Hippocampal formation (tissue), 2 donors: Measurements from ENCODE around the gene AATK.
"Not testable (repeated sequence)": the region's sequence is repeated elsewhere in the genome, so short reads cannot be mapped to it uniquely, and the experiment has no call there.

Source experiments
- DNase-seq, 2 donors: peaks; one replicate each; lab custom pipeline; 2025; lab: John Stamatoyannopoulos, UW

Gene AATK

GRCh38 chr17:81093619-81094508 lies 72.2 kb downstream of the AATK start:
- DNase-seq = no peak

GRCh38 chr17:81092518-81093095 lies 73.4 kb downstream of the AATK start:
- DNase-seq = no peak

- DNase-seq = no peak
These were observed 74.1 kb downstream of the AATK start for GRCh38 chr17:81091774-81092517.

- DNase-seq = no peak
These were observed 74.9 kb downstream of the AATK start for GRCh38 chr17:81091154-81091553.

- DNase-seq = no peak
These were observed 75.5 kb downstream of the AATK start for GRCh38 chr17:81090361-81091136.

GRCh38 chr17:81086789-81087551 lies 79.1 kb downstream of the AATK start:
- no peak for DNase-seq

GRCh38 chr17:81085420-81085911 lies 80.6 kb downstream of the AATK start:
- DNase-seq = no peak

GRCh38 chr17:81084680-81085419 lies 81.2 kb downstream of the AATK start:
- DNase-seq = peak; percentile 22 to 23

- no peak for DNase-seq
These were observed 82.8 kb downstream of the AATK start for GRCh38 chr17:81083125-81083765.

GRCh38 chr17:81082177-81083073 lies 83.6 kb downstream of the AATK start:
- no peak for DNase-seq

GRCh38 chr17:81081222-81082176 lies 84.5 kb downstream of the AATK start:
- no peak for DNase-seq

GRCh38 chr17:81080019-81080418 lies 86.0 kb downstream of the AATK start:
- DNase-seq = no peak

GRCh38 chr17:81078026-81078913 lies 87.8 kb downstream of the AATK start:
- DNase-seq = not testable (repeated sequence)

GRCh38 chr17:81076141-81076679 lies 89.8 kb downstream of the AATK start:
- no peak for DNase-seq

GRCh38 chr17:81075307-81075706 lies 90.7 kb downstream of the AATK start:
- no peak for DNase-seq

- DNase-seq = no peak
These were observed 91.1 kb downstream of the AATK start for GRCh38 chr17:81074875-81075274.
